ENCODE results near the gene KCNIP1.

Gene KCNIP1

GRCh38 chr5:170648541-170648940 lies 144.7 kb downstream of the KCNIP1 start:
- H3K27me3 ChIP-seq (ENCODE audit: control insufficient read depth in 2 of 2, insufficient read depth in 2 of 2, low read length in 2 of 2) = peaks cover 0 to 1% of the 10 kb centered on the region in 2 donors
- no peaks in the 10 kb centered on the region for H3K9me3 ChIP-seq (ENCODE audit: control insufficient read depth in 2 of 2, low read length in 2 of 2)
- H3K9ac ChIP-seq (ENCODE audit: low read depth in 1 of 2, low read length in 2 of 2) = no peak overlapping the region
- no peaks in the 10 kb centered on the region for H3K4me1 ChIP-seq (ENCODE audit: control insufficient read depth in 2 of 2, insufficient read depth in 2 of 2, low read length in 2 of 2)
- H3K4me3 ChIP-seq (ENCODE audit: low read length in 2 of 2) = no peak overlapping the region
- H3K36me3 ChIP-seq (ENCODE audit: control insufficient read depth in 2 of 2, insufficient read depth in 2 of 2, low read length in 2 of 2) = no peaks in the 10 kb centered on the region
- no peak overlapping the region for H3K27ac ChIP-seq (ENCODE audit: low read depth in 2 of 2, low read length in 2 of 2)

- H3K27ac ChIP-seq (ENCODE audit: low read depth in 2 of 2, low read length in 2 of 2) = no peak overlapping the region
- no peaks in the 10 kb centered on the region for H3K4me1 ChIP-seq (ENCODE audit: control insufficient read depth in 2 of 2, insufficient read depth in 2 of 2, low read length in 2 of 2)
- no peaks in the 10 kb centered on the region for H3K36me3 ChIP-seq (ENCODE audit: control insufficient read depth in 2 of 2, insufficient read depth in 2 of 2, low read length in 2 of 2)
- no peak overlapping the region for H3K9ac ChIP-seq (ENCODE audit: low read depth in 1 of 2, low read length in 2 of 2)
- no peaks in the 10 kb centered on the region for H3K9me3 ChIP-seq (ENCODE audit: control insufficient read depth in 2 of 2, low read length in 2 of 2)
- H3K4me3 ChIP-seq (ENCODE audit: low read length in 2 of 2) = no peak overlapping the region
- H3K27me3 ChIP-seq (ENCODE audit: control insufficient read depth in 2 of 2, insufficient read depth in 2 of 2, low read length in 2 of 2) = no peaks in the 10 kb centered on the region
These were observed 147.0 kb downstream of the KCNIP1 start for GRCh38 chr5:170650850-170651249.

GRCh38 chr5:170651604-170652277 lies 147.9 kb downstream of the KCNIP1 start:
- Histone ChIP-seq H3K9me3 (ENCODE audit: control insufficient read depth in 2 of 2, low read length in 2 of 2) (no peaks in the 10 kb centered on the region), H3K27me3 (ENCODE audit: control insufficient read depth in 2 of 2, insufficient read depth in 2 of 2, low read length in 2 of 2) (no peaks in the 10 kb centered on the region), H3K36me3 (ENCODE audit: control insufficient read depth in 2 of 2, insufficient read depth in 2 of 2, low read length in 2 of 2) (no peaks in the 10 kb centered on the region), H3K4me1 (ENCODE audit: control insufficient read depth in 2 of 2, insufficient read depth in 2 of 2, low read length in 2 of 2) (no peaks in the 10 kb centered on the region), H3K27ac (ENCODE audit: low read depth in 2 of 2, low read length in 2 of 2) (no peak overlapping the region), H3K9ac (ENCODE audit: low read depth in 1 of 2, low read length in 2 of 2) (no peak overlapping the region), H3K4me3 (ENCODE audit: low read length in 2 of 2) (no peak overlapping the region)

GRCh38 chr5:170655476-170655875 lies 151.7 kb downstream of the KCNIP1 start:
- Histone ChIP-seq H3K27ac (ENCODE audit: low read depth in 2 of 2, low read length in 2 of 2) (no peak overlapping the region), H3K9me3 (ENCODE audit: control insufficient read depth in 2 of 2, low read length in 2 of 2) (no peaks in the 10 kb centered on the region), H3K36me3 (ENCODE audit: control insufficient read depth in 2 of 2, insufficient read depth in 2 of 2, low read length in 2 of 2) (no peaks in the 10 kb centered on the region), H3K27me3 (ENCODE audit: control insufficient read depth in 2 of 2, insufficient read depth in 2 of 2, low read length in 2 of 2) (no peaks in the 10 kb centered on the region), H3K4me3 (ENCODE audit: low read length in 2 of 2) (no peak overlapping the region), H3K4me1 (ENCODE audit: control insufficient read depth in 2 of 2, insufficient read depth in 2 of 2, low read length in 2 of 2) (no peaks in the 10 kb centered on the region), H3K9ac (ENCODE audit: low read depth in 1 of 2, low read length in 2 of 2) (no peak overlapping the region)

- no peaks in the 10 kb centered on the region for H3K4me1 ChIP-seq (ENCODE audit: control insufficient read depth in 2 of 2, insufficient read depth in 2 of 2, low read length in 2 of 2)
- H3K36me3 ChIP-seq (ENCODE audit: control insufficient read depth in 2 of 2, insufficient read depth in 2 of 2, low read length in 2 of 2) = no peaks in the 10 kb centered on the region
- no peak overlapping the region for H3K9ac ChIP-seq (ENCODE audit: low read depth in 1 of 2, low read length in 2 of 2)
- no peak overlapping the region for H3K27ac ChIP-seq (ENCODE audit: low read depth in 2 of 2, low read length in 2 of 2)
- no peaks in the 10 kb centered on the region for H3K9me3 ChIP-seq (ENCODE audit: control insufficient read depth in 2 of 2, low read length in 2 of 2)
- no peak overlapping the region for H3K4me3 ChIP-seq (ENCODE audit: low read length in 2 of 2)
- no peaks in the 10 kb centered on the region for H3K27me3 ChIP-seq (ENCODE audit: control insufficient read depth in 2 of 2, insufficient read depth in 2 of 2, low read length in 2 of 2)
These were observed 152.1 kb downstream of the KCNIP1 start for GRCh38 chr5:170655920-170656319.

- no peaks in the 10 kb centered on the region for H3K27me3 ChIP-seq (ENCODE audit: control insufficient read depth in 2 of 2, insufficient read depth in 2 of 2, low read length in 2 of 2)
- H3K36me3 ChIP-seq (ENCODE audit: control insufficient read depth in 2 of 2, insufficient read depth in 2 of 2, low read length in 2 of 2) = no peaks in the 10 kb centered on the region
- no peak overlapping the region for H3K27ac ChIP-seq (ENCODE audit: low read depth in 2 of 2, low read length in 2 of 2)
- H3K9me3 ChIP-seq (ENCODE audit: control insufficient read depth in 2 of 2, low read length in 2 of 2) = no peaks in the 10 kb centered on the region
- H3K4me1 ChIP-seq (ENCODE audit: control insufficient read depth in 2 of 2, insufficient read depth in 2 of 2, low read length in 2 of 2) = no peaks in the 10 kb centered on the region
- no peak overlapping the region for H3K9ac ChIP-seq (ENCODE audit: low read depth in 1 of 2, low read length in 2 of 2)
- no peak overlapping the region for H3K4me3 ChIP-seq (ENCODE audit: low read length in 2 of 2)
These were observed 152.5 kb downstream of the KCNIP1 start for GRCh38 chr5:170656346-170656745.

GRCh38 chr5:170660531-170660930 lies 156.7 kb downstream of the KCNIP1 start:
- H3K27ac ChIP-seq (ENCODE audit: low read depth in 2 of 2, low read length in 2 of 2) = no peak overlapping the region

GRCh38 chr5:170662966-170663365 lies 159.1 kb downstream of the KCNIP1 start:
- Histone ChIP-seq H3K27ac (ENCODE audit: low read depth in 2 of 2, low read length in 2 of 2) (no peak overlapping the region), H3K4me3 (ENCODE audit: low read length in 2 of 2) (no peak overlapping the region), H3K27me3 (ENCODE audit: control insufficient read depth in 2 of 2, insufficient read depth in 2 of 2, low read length in 2 of 2) (no peaks in the 10 kb centered on the region), H3K4me1 (ENCODE audit: control insufficient read depth in 2 of 2, insufficient read depth in 2 of 2, low read length in 2 of 2) (no peaks in the 10 kb centered on the region), H3K9me3 (ENCODE audit: control insufficient read depth in 2 of 2, low read length in 2 of 2) (no peaks in the 10 kb centered on the region), H3K36me3 (ENCODE audit: control insufficient read depth in 2 of 2, insufficient read depth in 2 of 2, low read length in 2 of 2) (no peaks in the 10 kb centered on the region), H3K9ac (ENCODE audit: low read depth in 1 of 2, low read length in 2 of 2) (no peak overlapping the region)

More at GRCh38 chr5:170660531-170660930, 156.7 kb downstream of the KCNIP1 start:
- Histone ChIP-seq H3K4me3 (ENCODE audit: low read length in 2 of 2) (no peak overlapping the region), H3K9ac (ENCODE audit: low read depth in 1 of 2, low read length in 2 of 2) (no peak overlapping the region), H3K4me1 (ENCODE audit: control insufficient read depth in 2 of 2, insufficient read depth in 2 of 2, low read length in 2 of 2) (no peaks in the 10 kb centered on the region), H3K36me3 (ENCODE audit: control insufficient read depth in 2 of 2, insufficient read depth in 2 of 2, low read length in 2 of 2) (no peaks in the 10 kb centered on the region), H3K27me3 (ENCODE audit: control insufficient read depth in 2 of 2, insufficient read depth in 2 of 2, low read length in 2 of 2) (no peaks in the 10 kb centered on the region), H3K9me3 (ENCODE audit: control insufficient read depth in 2 of 2, low read length in 2 of 2) (no peaks in the 10 kb centered on the region)

- H3K9ac ChIP-seq (ENCODE audit: low read depth in 1 of 2, low read length in 2 of 2) = no peak overlapping the region
- no peaks in the 10 kb centered on the region for H3K4me1 ChIP-seq (ENCODE audit: control insufficient read depth in 2 of 2, insufficient read depth in 2 of 2, low read length in 2 of 2)
- H3K27ac ChIP-seq (ENCODE audit: low read depth in 2 of 2, low read length in 2 of 2) = no peak overlapping the region
- H3K9me3 ChIP-seq (ENCODE audit: control insufficient read depth in 2 of 2, low read length in 2 of 2) = no peaks in the 10 kb centered on the region
- H3K36me3 ChIP-seq (ENCODE audit: control insufficient read depth in 2 of 2, insufficient read depth in 2 of 2, low read length in 2 of 2) = no peaks in the 10 kb centered on the region
- peaks cover 0 to 14% of the 10 kb centered on the region in 2 donors for H3K27me3 ChIP-seq (ENCODE audit: control insufficient read depth in 2 of 2, insufficient read depth in 2 of 2, low read length in 2 of 2)
- H3K4me3 ChIP-seq (ENCODE audit: low read length in 2 of 2) = no peak overlapping the region
These were observed 175.0 kb downstream of the KCNIP1 start for GRCh38 chr5:170678811-170679210.

GRCh38 chr5:170681013-170681433 lies 177.2 kb downstream of the KCNIP1 start:
- Histone ChIP-seq H3K4me1 (ENCODE audit: control insufficient read depth in 2 of 2, insufficient read depth in 2 of 2, low read length in 2 of 2) (no peaks in the 10 kb centered on the region), H3K36me3 (ENCODE audit: control insufficient read depth in 2 of 2, insufficient read depth in 2 of 2, low read length in 2 of 2) (no peaks in the 10 kb centered on the region), H3K27me3 (ENCODE audit: control insufficient read depth in 2 of 2, insufficient read depth in 2 of 2, low read length in 2 of 2) (peaks cover 0 to 14% of the 10 kb centered on the region in 2 donors), H3K4me3 (ENCODE audit: low read length in 2 of 2) (no peak overlapping the region), H3K27ac (ENCODE audit: low read depth in 2 of 2, low read length in 2 of 2) (no peak overlapping the region), H3K9me3 (ENCODE audit: control insufficient read depth in 2 of 2, low read length in 2 of 2) (no peaks in the 10 kb centered on the region), H3K9ac (ENCODE audit: low read depth in 1 of 2, low read length in 2 of 2) (no peak overlapping the region)

Measured in mucosa of rectum (tissue), 2 donors.